ENCODE results near the gene SMAD2.

- TF ChIP-seq GATA3 (IDR thresholded peaks at IDR 0.05; ENCODE audit: low read depth, low read length) (no peak), GATA2 (IDR thresholded peaks at IDR 0.05; ENCODE audit: low read depth, low read length) (no peak)
These were observed 40.4 kb upstream of the SMAD2 start for GRCh38 chr18:47970664-47971531.
